Measurements from ENCODE around the gene THEM5.

Gene THEM5

DNA sequence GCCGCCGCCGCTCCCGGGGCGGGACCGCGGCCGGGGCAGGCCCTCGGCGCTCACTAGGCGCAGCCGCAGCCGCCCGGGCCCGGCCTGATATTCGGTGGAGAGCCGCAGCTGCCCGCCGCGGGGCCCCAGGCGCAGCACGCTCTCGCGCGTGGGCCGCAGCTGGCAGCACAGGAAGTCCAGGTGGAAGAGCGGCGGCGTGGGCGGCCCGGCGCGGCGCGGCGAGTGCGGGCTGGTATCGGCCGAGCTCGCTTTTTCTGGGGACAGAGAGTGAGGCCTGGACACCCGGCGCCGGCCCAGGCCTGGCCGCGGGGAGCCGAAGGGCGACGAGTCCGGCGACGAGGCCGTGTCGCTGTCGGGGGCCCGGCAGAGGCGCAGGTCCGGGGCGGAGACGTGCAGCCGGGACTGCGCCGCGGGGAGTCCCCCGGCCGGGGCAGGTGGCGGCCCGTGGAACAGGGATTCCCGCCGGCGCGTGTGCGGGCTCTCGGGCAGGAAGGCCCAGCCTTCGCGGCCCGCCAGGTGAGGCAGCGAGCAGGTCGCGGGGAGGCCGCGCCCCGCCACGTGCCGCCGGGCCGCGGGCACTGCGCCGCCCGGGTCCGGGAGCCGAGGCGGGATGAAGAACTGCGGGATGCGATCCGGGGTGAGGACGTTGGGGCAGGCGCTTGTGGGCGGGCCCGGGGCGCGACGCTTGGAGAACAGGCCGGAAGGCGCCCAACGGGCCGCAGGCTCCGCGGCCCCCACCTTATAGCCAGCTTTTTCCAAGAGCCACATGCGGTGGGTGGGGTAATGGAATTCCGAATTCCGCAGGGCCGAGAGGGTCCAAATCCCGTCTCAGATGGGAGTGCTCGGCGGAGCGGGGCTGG, 15.1 kb downstream of the THEM5 start:
- no peak for DNase-seq

DNA sequence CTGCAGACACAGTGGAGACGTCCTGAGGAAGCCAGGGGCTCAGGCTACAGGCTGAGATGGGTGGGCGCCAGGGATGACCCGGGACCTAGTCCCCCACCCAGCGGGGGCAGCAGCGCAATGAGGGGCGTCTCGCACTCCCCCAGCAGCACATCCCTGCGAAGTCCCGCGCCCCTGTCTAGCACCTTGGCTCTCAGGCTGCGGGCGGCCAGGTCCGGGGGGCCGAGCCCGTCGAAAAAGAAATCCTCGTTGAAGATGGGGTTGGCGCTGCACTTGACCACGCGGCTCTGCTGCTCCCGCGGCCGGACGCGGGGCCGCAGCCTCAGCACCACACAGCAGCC, 15.7 kb downstream of the THEM5 start:
- DNase-seq = no peak

DNA sequence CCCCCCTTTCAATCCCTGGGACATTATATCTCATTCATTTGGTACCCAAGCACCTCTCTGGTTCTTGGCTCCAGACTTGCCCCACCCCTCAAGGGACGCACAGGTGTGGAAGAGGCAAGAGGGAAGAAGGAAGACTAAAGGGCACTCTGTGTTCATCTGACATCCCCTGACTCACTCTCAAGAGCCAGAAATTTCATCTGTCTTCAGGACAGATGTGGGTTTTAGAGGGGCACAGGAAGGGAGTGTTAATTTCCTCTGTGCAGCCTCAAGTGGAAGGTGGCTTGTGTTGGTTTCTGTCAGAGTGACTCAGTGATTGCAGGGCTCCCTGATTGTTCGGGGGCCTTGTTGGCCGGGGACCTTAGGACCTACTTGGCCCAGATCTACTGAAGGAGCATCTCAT, 16.3 kb downstream of the THEM5 start:
- no peak for DNase-seq

DNA sequence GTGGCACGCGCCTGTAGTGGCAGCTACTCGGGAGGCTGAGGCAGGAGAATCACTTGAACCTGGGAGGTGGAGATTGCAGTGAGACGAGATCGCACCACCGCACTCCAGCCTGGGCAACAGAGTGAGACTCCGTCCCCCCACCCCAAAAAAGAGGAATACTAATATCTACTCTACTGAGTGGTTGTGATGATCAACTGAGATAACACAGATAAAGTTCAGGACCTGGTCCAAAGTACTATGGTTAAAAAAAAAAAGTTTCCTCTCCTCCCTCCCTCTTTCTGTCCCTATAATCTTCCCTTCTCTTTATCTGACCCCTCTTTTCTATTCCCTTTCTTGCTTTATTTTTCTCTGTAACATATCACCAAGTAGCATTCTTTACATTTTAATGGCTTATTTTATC, 17.9 kb downstream of the THEM5 start:
- DNase-seq = no peak

DNA sequence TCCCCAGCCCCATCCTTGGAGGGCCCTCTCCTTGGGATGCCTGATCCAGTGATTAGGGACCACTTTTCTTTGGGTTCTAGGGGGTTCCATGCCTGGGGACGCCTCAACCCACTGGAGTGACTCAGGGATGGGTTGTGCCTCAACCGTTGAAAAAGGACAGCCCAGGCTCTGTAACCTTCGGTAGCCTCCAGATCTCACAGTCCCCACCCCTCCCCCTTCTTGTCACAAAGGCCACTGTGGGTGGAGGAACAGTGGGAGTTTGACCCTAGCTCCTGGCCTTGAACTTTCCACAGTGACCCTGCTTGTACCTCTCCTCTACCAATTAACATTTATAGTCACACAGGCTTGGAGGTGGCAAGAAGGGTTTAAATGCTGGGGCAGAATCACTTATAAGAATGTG, 19.3 kb downstream of the THEM5 start:
- no peak for DNase-seq

DNA sequence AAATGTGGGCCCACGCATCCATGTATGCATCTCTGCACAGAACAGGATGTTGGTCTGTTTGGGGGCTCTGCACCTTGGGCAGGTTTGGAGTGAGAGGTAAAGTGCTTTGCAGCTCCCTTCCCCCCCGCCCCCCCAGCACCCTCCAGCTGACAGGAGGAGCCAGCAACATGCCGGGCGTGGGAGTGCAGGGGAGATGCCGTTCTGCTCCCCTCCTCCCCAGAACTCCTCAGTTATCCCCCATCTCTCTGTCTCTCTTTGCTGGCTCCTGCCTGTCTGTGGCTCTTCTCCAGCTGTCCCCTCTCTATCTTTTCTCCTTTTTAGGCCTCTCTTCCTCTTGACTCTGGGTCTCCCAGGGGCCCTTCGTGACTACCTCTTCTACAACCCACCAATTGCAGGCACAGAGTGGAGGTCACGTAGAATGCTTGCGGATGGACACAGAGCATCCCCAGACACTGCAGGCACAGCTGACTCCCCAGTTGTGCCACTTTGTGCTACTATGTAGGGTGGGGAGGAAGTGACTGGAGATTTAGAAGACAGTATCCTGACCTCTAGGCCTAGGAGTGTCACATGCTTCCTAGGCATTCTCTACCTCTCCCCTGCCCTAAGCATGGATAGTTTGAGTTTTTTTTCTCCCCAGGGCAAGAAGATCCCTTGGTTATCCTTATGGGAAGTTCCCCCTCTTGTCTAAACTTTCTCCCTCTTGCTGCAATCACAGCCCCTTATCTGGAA, 20.2 kb downstream of the THEM5 start:
- no peak for DNase-seq

DNA sequence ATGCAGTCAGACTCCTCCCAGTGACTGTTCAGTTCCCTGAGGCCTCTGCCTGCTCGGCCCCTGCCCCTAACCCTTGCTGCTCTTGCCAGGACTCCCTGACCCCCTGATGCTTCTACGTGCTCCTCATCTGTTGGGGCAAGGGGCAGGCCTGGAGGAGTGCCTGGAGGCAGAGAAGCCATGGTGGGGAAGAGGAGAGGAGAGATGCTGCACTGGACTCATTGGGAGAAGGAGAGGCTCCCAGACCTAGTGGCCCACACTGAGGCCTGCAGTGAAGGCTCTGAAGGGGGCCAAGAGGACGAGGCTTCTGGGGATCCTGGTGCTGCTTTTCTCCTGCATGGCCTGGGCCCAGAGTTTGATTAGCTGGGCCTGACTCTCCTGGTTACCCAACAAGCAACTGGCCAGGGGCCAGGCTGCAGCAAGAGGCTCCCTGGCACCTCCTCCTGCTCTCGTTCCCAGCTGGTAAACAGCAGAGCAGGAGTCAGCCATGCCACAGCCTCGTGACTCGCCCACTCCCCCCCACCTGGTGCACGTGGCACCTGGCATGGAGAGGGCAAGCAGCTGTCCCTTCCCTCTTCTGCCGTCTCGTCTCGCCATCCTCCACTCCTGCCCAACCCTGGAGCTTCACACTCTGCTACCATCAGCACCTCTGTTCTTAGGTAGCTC, 21.1 kb downstream of the THEM5 start:
- DNase-seq = no peak

DNA sequence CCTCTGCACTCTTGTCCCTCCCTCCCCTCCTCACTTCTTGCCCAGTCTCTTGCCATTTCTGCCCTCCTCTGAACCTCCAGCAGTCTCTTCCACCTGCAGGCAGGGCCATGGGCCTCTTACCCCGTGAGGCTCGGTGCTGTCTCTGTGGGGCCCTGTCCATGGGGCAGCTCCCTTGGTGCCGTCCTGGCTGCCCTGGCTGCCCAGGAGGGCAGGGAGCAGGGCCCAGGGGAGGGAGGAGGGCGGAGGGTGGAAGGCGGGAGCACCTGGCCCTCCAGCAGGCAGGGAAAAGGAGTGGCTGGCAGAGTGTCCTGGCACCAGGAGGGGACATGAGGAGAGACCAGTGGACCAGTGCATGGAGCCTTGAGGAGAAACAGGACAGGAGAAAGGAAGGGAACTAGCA, 21.9 kb downstream of the THEM5 start, which contains the start of gene RORC:
Gene RORC, minus strand, starts transcription at position 198 of the 400 bp plus-strand sequence. Its CDS starts 38 bp downstream, at position 160.
- no peak for DNase-seq

DNA sequence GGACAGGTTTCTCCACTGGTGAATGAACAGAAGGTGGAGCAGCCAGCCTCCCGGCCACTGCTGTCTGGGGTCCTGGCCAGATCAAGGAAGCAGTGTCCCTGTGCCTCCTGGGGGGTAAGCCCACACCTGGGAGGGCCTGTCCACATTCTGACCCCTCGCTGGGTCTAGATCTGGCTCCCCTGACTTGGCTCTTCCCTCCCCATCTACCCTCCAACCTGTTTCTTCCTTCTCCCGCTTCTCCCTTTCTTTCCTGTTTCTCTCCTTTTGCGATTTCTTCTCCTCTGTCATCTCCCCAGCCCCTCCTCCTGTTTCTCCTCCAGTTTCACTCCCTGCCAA, 22.3 kb downstream of the THEM5 start:
- DNase-seq = no peak

DNA sequence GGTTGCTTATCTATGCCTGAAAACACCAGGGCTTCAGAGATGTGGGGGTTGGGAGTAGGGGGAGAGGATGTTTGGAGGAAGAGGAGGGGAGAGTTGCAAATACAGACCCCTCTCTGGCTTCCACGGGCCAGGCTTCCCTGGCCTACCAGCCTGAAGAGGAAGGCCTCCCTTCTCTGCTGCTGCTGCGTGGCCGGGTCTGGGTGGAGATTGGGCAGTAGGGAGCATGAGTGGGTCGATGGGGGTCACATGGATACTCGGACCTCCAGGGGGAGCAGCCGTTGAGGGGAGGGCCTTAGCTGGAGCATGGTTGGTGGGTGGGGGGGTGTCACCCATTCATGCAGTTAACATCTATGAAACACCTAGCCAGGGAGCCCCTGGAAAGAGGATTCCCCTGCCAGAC, 23.5 kb downstream of the THEM5 start:
- DNase-seq = no peak

DNA sequence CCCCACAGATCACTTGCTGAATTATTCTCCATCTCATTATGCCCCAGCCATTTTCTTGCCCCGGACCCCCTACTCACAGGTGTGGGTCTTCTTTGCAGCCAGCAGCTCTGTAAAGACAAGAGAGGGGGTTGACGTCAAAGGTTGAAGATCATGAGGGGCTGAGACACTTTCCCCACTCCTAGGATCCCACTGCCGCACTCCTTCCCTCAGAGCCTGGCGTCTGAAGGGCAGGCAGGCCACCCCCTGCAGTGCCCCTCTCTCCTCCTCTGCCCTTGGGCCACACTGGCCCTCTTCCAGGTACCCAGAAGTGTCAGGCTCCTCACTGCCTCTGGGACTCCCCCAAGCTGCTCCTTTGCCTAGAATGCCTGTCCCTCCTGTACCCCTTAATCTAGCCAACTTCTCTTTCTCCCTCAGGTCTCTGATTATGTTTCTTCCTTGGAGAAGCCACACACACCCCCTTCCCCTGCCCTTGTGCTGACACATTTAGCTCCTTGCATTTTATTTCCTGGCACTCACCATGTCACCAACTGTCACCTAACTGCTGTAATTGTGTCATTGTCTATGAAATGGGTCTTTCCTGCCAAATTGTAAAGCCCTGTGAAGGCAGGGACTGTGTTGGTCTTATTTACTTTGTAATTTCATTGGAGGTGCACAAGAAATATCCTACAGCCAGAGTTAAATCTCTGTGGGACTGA, 24.0 kb downstream of the THEM5 start:
- no peak for DNase-seq

DNA sequence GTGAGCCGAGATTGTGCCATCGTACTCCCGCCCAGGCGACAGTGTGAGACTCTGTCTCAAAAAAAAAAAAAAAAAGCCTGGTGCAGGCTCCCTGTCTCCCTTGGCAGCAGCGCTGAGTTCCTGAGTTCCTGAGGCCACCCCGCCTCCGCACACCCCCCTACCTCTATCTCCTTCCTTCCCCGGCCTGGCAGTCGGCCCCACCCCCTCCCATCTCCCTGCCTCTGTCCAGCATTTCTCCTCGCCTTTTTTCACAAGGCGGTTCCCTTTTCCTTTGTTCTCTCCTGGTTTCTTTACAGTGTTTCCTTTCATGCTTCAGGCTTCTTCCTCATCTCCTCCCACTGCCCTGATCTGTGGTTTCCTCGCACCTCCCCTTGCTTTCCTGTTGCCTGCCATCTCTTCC, 24.6 kb downstream of the THEM5 start:
- DNase-seq = peak; percentile 9

DNA sequence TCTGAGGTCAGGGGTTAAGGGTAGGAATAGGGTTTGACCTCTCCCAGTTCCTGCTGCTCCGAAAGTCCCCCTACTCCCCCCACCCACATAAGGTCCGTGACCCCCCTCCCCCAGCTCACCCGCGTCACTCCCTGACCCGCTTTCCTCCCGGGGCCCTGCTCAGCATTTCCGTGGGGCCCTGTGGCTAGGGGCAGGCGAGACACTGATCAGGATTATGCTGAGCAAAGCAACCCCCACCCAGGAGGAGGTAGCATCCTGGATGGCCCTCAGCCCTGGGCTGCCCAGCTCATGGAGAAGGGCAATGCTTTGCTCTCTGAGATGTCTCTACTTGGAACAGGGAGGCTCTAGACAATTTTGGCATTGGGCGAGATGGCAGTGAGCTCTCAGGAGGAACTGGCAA, 25.7 kb downstream of the THEM5 start:
- no peak for DNase-seq

DNA sequence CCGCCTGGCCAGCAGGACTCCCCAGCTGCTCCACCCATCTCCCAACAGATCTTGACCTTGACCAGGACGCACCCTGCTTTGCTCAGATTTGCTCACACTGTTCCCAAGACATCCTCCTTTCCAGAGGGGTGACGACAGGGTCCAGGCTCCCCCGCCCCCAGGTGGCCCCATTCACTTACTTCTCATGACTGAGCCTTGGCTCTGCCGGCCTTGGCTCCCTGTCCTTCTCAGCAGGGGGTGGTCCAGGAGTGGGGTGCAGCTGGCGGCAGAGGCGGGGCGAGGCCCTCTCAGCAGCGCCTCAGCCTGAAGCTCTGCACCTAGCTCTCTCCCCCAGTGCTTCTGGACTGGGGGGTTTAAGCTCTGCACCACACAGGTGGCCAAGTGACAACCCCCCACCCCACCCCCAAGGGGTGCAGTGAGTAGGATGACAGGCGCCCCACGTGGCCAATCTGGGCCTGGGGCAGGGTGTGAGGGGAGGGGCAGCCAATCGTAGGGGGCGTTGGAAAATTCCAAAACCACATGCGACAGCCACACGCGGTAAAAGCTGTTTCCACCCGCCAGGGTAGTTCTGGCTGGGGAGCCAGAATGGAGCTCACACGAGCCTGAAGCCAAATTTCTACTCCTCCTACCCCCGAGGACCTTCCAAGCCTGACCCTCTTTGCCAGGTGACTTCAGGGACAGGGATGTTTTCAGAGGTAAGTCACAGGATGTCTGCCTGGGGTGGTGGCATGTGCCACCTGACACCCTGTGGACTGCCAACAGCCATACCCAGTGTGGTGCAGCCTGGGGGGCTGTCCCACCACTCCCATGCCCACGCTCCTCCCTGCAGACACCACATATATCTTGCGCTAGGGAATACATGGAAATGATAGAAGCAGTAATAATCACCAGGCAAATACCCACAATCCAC, 27.5 kb downstream of the THEM5 start:
- no peak for DNase-seq

DNA sequence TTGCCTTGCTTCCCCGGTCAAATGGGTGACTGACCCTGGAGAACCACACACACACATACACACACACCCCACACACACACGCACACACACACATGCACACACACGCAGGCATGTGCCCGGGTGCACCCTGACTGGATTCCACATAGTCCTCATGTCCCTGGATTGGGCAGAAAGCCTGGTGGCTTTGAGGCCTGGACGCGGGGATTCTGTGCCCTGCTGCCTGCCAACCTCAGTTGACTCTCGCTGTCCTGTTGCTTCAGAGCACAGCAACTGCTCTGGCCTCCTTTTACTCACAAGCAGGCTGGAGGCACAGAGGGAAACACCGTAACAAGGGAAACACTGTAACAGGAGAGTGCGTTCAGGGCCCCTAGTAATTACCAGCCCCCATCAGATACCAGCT, 28.3 kb downstream of the THEM5 start:
- no peak for DNase-seq

DNA sequence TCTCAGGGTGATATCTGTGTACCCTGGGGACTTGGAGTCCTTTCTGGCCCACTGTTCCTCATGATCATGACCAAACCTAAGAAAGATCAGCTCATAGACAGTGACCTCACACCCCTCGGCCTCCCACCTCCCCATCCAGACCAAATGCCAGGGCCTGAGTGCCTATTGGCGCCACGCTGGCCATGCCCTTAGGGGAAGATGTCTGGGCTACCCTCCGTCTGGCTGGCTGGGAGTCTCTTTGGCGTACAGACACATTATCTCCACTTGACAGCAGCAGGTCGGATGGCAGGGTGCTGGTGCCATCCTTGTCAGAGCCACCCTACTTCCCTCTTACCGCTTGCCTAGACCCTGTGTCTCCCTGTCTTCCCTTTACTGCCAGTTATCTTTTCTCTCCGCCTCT, 30.3 kb downstream of the THEM5 start:
- no peak for DNase-seq

DNA sequence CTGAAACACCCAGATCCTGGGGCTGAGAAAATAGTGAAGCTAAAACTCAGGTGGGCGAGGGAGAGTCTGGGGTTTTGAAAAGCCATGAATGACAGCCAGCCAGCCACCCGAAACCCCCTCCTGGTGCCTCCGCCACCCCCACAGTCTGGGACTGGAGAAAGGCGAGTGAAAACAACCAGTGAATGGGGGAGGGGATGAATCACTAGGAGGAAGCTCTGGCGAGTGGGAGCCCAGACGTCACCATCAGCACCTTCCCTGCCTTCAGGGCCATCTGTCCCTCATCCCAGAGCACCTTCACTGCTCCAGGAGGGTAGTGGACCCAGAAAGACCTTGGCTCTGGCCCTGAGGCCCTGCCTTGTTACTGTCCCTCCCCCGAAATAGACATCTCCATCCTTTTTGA, 31.1 kb downstream of the THEM5 start:
- no peak for DNase-seq

DNA sequence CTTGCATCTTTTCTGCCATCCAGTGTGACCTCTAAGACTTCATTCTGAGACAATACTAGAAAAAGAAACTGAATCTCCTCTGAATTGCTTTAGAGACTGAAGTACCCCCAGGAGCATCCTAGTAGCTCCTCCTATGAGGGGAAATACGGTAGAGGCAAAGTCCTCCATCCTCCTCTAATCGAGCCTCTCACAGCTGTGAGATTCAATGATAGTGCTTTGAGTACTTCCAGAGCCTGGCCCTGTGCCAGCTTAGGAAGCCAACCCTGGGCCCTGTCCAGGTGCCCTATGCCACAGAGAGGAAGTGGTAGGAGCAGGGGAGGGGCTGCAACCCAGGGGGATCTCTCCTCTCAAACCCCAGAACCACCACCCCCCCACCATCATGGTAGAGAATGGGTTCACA, 32.6 kb downstream of the THEM5 start:
- DNase-seq = no peak

DNA sequence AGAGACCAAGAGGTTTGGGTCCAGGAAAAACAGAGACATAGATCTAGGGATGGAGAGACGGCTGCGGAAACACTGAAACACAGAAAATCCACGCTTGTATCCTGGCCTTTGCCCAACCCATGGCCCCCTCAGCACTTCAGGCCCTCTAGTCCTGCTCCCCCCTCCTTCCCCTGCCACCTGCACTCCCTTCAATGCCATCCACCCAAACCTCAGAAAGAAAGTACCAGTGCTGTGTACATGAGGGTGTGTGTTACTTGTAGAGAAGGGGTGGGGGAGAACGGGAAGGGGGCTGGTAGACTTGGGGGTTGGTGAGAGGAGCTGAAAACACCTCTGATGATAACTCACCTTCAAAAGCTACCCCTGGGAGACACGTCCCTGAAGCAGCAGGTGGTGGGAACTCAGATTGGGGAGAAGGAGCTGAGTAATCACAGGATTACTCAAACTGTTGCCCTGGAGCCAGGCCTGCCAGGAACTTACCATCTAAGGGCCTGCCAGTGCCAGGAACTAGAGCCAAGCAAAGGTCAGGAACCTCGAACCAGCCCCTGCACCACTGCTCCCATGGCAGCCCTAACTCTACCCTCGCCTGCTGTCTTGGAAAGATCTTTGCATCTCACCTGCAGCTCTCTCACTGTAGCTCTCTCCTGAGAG, 33.4 kb downstream of the THEM5 start:
- DNase-seq = no peak

DNA sequence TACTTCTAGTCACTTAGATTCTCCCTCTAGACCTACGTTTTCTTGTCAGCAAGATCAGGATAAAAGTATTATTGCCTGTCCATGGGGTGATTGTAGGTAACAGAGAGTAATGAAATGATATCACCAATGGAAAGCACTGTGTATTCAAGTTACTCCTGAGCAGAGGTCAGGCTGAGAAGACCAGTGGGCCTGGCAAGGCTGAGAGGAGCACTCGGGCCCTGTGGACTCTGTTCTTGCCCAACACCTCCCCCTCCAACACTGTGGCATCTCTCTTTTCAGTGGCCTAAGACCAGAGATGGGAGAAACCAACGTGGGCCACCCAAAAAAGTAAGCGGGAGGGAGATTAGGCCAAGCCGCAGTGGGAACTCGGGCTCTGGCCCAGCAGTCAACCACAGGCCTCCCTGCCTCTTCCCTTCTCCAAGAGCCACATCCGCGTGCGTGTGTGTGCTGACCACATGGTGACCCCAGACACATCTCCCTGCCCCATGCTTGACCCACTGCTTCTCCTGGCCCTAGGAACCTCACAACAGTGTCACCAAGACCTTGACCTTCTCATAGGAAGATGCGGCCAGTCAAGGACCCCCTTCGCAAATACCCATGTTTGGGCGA, 34.2 kb downstream of the THEM5 start:
- DNase-seq = no peak

DNA sequence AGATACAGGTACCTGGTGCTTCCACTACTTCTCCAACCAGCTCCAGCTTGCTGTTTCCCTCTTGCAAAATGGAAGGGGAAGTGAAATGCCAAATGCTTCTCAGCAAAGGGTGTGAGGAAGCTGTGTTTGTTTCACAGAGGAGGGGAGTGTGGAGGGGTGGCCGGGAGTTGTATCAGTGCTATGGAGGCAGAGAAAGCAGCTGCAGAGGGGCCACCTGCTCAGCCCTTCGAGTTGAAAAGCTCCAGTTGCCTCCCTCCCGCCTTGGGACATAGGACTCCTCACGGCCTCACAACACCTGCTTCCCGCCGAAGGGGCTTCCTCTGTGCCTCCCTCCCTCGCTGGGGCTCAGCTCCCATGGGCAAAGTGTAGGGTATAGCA, 36.2 kb downstream of the THEM5 start:
- no peak for DNase-seq
